Stomach (tissue), 9 donors: ENCODE measurements around the gene NYNRIN. TPM values are rescaled to one million over a fixed set of nuclear protein-coding genes. Genes with fewer than 3 reads are reported as not detected.

Experiments used
- DNase-seq, 2 donors: peaks; one replicate each; pipeline versions ENCODE4 v3.0.0 to v3.0.0-alpha.2; 2013 to 2019
- H3K27ac ChIP-seq, 5 donors: fragments of 200-600 bp in 4 of 5; sonication (generic) in 4 of 5; one replicate each; pipeline ENCODE4 v1.5.1; 2013 to 2019; ENCODE audit warnings: mild to moderate bottlenecking in 1 of 5, moderate library complexity in 1 of 5
- H3K27me3 ChIP-seq, 3 donors: fragments of 200-600 bp; sonication (generic); one replicate each; pipeline ENCODE4 v1.5.1; 2017 to 2019; ENCODE audit warnings: mixed run types in 1 of 3
- H3K36me3 ChIP-seq, 4 donors: fragments of 200-600 bp; sonication (generic); 1 replicate in 3 of 4; 2 replicates in 1 of 4; pipeline ENCODE4 v1.5.1; 2016 to 2019
- H3K4me1 ChIP-seq, 4 donors: fragments of 200-600 bp; sonication (generic); one replicate each; pipeline ENCODE4 v1.5.1; 2016 to 2019
- H3K4me3 ChIP-seq, 4 donors: fragments of 200-600 bp; sonication (generic) in 3 of 4; one replicate each; pipeline ENCODE4 v1.5.1; 2016 to 2019; ENCODE audit warnings: mild to moderate bottlenecking in 1 of 4
- H3K9me3 ChIP-seq, 4 donors: fragments of 200-600 bp; sonication (generic); one replicate each; pipeline ENCODE4 v1.5.1; 2016 to 2019
- EP300 ChIP-seq: sonication (generic); formaldehyde crosslinking; IDR thresholded peaks from one replicate; pipeline ENCODE4 v1.6.1; 2017; ENCODE audit warnings: antibody characterized with exemption
- POLR2A ChIP-seq, 4 donors: fragments of 450-650 bp; IDR thresholded peaks; one replicate each; pipeline ENCODE4 v1.6.1; 2016; ENCODE audit warnings: antibody characterized with exemption in 4 of 4, control low read depth in 2 of 4, mild to moderate bottlenecking in 1 of 4, moderate library complexity in 1 of 4
- POLR2AphosphoS5 ChIP-seq, 3 donors: sonication (generic); formaldehyde crosslinking; IDR thresholded peaks; one replicate each; pipeline ENCODE4 v1.6.1; 2016; ENCODE audit warnings: antibody characterized with exemption in 3 of 3
- WGBS, 5 donors: extraction: QIAGEN DNeasy Blood & Tissue Kit in 3 of 5; methylation state at CpG; one replicate each; pipeline versions ENCODE4 v1.1.5 to v1.1.7; 2013 to 2018; 5-methylcytosine and 5-hydroxymethylcytosine counted together
- intact Hi-C: fragments of 100-400 bp; cut with DNase I; formaldehyde crosslinking; loops from one replicate; pipeline ENCODE4 v1.15.1; 2023; ENCODE audit warnings: low total_unique reads
- polyA plus RNA-seq, 3 donors: library from polyadenylated mRNA; stranded (reverse); fragments of 200-250 nt; gene quantifications; one replicate each; pipeline ENCODE4 v1.2.3, GENCODE V29; 2013
- total RNA-seq, 5 donors: library from RNA; depleted of rRNA; stranded (reverse); fragments of >200 nt; gene quantifications; one replicate each; pipeline versions ENCODE4 v1.1.0 to v1.2.3, GENCODE V29; 2014 to 2016
- TF ChIP-seq, protein P1 (sequence below), 7 experiments: fragments of 450-650 bp in 4 of 7; fragments of 200-600 bp in 3 of 7; sonication (generic) in 3 of 7; IDR thresholded peaks; one replicate each; pipeline ENCODE4 v1.5.1; 2016 to 2019; ENCODE audit warnings: antibody characterized with exemption in 7 of 7, control low read depth in 2 of 7, mild to moderate bottlenecking in 1 of 7
- donor health status: healthy with polysubstance abuse.
- donor health status: Bipolar disorder and iron deficiency.
- donor health status: healthy.

The NYNRIN gene
- total and polyA plus RNA-seq, 8 donors, result 2.3 to 16.0 (median 4.3) TPM

DNA sequence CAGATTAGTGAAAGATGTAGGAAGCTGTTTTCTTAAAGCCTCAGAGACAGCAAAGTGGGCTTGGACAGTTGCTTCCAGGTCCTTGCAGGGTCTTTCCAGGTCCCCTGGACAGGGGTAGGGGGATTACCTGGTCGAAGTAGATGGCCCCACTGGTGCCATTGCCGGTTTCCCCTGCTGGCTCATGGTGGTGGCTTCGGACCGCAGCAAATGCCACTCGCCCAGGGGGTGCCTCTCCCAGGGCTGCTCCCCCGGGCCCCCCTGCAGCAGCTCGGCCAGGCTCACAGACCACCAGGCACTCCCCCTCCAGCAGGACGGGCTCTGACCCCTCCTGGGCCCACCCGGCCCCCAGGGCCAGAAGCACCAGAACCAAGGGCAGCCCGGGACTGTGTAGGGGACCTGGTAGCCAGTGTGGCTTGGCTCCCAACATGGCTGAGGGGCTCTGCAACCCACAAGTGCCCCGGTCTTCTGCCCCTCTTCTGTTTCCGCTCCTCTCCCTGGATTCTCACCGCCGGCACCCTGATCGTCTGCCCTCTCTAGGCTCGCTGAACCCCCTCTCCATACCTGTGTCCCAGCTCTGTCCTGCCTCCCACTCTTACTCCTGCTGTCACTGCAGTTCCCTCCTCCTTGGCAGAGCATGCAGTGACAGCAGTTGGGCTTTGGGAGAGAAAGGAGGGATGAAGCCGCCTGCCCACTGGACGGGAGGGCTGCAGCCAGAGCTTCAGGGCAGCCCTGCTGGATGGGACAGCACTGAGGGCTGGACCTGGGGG is 30.0 kb downstream of the NYNRIN start:
- no peaks in the 10 kb centered on the region for H3K9me3 ChIP-seq
- intact Hi-C loops, result no loop called here
- no peak for TF ChIP-seq POLR2A (IDR thresholded peaks at IDR 0.05)
- TF ChIP-seq, protein P1, sequence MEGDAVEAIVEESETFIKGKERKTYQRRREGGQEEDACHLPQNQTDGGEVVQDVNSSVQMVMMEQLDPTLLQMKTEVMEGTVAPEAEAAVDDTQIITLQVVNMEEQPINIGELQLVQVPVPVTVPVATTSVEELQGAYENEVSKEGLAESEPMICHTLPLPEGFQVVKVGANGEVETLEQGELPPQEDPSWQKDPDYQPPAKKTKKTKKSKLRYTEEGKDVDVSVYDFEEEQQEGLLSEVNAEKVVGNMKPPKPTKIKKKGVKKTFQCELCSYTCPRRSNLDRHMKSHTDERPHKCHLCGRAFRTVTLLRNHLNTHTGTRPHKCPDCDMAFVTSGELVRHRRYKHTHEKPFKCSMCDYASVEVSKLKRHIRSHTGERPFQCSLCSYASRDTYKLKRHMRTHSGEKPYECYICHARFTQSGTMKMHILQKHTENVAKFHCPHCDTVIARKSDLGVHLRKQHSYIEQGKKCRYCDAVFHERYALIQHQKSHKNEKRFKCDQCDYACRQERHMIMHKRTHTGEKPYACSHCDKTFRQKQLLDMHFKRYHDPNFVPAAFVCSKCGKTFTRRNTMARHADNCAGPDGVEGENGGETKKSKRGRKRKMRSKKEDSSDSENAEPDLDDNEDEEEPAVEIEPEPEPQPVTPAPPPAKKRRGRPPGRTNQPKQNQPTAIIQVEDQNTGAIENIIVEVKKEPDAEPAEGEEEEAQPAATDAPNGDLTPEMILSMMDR (IDR thresholded peaks at IDR 0.05), result no peak
- no peak for TF ChIP-seq EP300
- no peak for TF ChIP-seq POLR2AphosphoS5 (IDR thresholded peaks at IDR 0.05)
- DNase-seq, result peak in 1 of 2 donors; percentile 23
- H3K27me3 ChIP-seq, result no peaks in the 10 kb centered on the region
- WGBS, 5 donors, result 86 to 93% (median 92%) methylated on average over 15 to 18 of the region's 18 CpGs
- peaks cover 21 to 26% (median 24%) of the 10 kb centered on the region in 4 donors for H3K36me3 ChIP-seq
- peak overlapping the region; percentile 97 to 99 (median 98) for H3K27ac ChIP-seq
- peak overlapping the region in 3 of 4 donors; percentile 74 to 81 (median 77) for H3K4me3 ChIP-seq
- peaks cover 63 to 88% (median 73%) of the 10 kb centered on the region in 4 donors for H3K4me1 ChIP-seq

DNA sequence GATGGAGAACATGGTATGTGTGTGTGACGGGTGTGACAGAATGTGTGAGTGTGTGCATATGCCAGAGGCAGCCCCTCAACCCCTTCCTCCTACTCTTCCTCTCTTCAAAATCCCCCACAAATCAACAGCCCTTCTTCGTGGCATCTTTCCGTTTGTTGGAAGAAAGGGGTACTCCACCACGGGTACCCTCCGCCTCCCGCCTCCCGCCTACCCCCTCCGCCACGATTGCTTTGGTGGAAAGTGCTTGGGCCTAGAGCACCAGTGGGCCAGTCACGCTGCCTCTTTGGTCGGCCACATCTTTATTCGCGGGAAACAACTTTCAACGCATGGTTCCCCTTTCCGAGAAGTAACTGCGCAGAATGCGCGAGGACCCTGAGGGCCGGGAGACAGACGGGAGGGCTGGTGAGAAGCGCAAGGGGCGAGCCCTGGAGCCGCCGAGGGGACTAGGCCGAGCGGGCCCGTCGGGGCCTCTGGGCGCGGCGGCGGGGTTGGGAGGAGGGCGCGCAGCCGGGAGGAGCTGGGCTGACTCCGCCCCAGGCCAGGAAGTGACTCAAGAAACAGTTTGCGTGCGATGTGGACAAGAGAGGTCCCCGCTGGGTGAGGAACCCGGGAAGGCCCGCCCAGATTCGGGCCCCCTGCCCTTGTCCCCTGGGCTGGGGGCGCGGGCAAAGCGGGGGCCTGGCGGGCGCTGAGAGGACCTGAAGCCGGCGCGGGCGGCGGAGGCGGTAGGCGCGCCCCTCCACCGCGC is 30.8 kb downstream of the NYNRIN start, which contains the start of the genes CBLN3 and KHNYN:
Gene CBLN3, minus strand, starts transcription at position 274 of the 748 bp plus-strand sequence. CDS start 614 bp downstream, outside the sequence.
Gene KHNYN, plus strand, starts transcription at position 560 of the 748 bp plus-strand sequence. CDS start 777 bp downstream, outside the sequence.
- peak within 1 kb of the TSS; percentile 69 to 81 (median 76) for H3K4me3 ChIP-seq
- DNase-seq, result peak; percentile 92 to 97
- peaks cover 63 to 88% (median 74%) of the 10 kb centered on the region in 4 donors for H3K4me1 ChIP-seq
- H3K27ac ChIP-seq, result peak within 1 kb of the TSS; percentile 97 to 99 (median 98)
- WGBS, 5 donors, result 3 to 4% (median 3%) methylated on average over 37 to 57 of the region's 57 CpGs
- no peaks in the 10 kb centered on the region for H3K27me3 ChIP-seq
- H3K9me3 ChIP-seq, result no peaks in the 10 kb centered on the region
- TF ChIP-seq POLR2AphosphoS5 (IDR thresholded peaks at IDR 0.05) (peak; percentile 83 to 97 (median 94)), POLR2A (IDR thresholded peaks at IDR 0.05) (peak in 2 of 4 donors; percentile 75 to 83), EP300 (peak; percentile 3)
- TF ChIP-seq, protein P1 (IDR thresholded peaks at IDR 0.05), result no peak
- peaks cover 23 to 34% (median 30%) of the 10 kb centered on the region in 4 donors for H3K36me3 ChIP-seq
- intact Hi-C loops, result loop anchor here (5.0 kb wide), 1 partner anchor 97 kb away; no protein-coding TSS in a partner anchor

DNA sequence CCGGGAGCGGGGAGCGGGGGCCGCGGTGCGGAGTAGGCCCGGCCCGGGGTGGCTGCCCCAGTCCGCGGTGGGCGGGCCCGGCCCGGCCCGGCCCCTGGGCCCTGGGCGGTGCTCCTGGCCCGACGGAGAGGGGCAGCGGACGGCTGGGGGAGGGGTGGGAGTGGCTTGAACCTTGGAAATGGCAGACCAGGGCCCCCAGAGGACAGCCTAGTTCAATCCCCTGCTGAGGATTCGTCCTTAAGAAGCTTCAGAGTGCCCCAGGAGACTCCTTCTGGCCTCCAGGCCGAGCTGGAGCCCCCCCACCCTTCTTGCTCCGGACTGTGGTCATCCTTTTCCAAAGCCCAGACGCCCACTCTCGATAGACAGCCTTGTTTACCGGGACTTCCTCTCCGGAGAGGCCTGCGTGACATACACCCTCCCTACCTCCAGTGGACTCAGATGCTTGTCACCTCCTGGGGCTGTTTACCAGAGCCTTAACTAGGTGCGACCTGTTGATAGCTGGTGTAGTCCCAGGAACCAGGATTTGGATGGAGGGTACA is 31.4 kb downstream of the NYNRIN start:
- peak; percentile 72 to 94 for DNase-seq
- WGBS, 5 donors, result 0 to 1% (median 0%) methylated on average over 9 to 28 of the region's 28 CpGs
- H3K27me3 ChIP-seq, result no peaks in the 10 kb centered on the region
- intact Hi-C loops, result loop anchor here (5.0 kb wide), 1 partner anchor 98 kb away; no protein-coding TSS in a partner anchor
- H3K27ac ChIP-seq, result peak overlapping the region; percentile 97 to 99 (median 98)
- no peak for TF ChIP-seq EP300
- TF ChIP-seq, protein P1 (IDR thresholded peaks at IDR 0.05), result no peak
- TF ChIP-seq POLR2AphosphoS5 (IDR thresholded peaks at IDR 0.05), result peak in 1 of 3 donors; percentile 40
- TF ChIP-seq POLR2A (IDR thresholded peaks at IDR 0.05), result no peak
- peak overlapping the region; percentile 69 to 81 (median 76) for H3K4me3 ChIP-seq
- no peaks in the 10 kb centered on the region for H3K9me3 ChIP-seq
- H3K36me3 ChIP-seq, result peaks cover 23 to 40% (median 34%) of the 10 kb centered on the region in 4 donors
- peaks cover 60 to 88% (median 78%) of the 10 kb centered on the region in 4 donors for H3K4me1 ChIP-seq
